Adipocyte (in vitro differentiated cells): ENCODE measurements around the gene DPH7.
"Not testable (repeated sequence)": the region's sequence is repeated elsewhere in the genome, so short reads cannot be mapped to it uniquely, and the experiment has no call there.

Experiments
- DNase-seq: peaks from one replicate; pipeline ENCODE4 v3.0.0-alpha.2; 2015; ENCODE audit warnings: low read depth
- H3K27me3 ChIP-seq: replicated peaks from 2 replicates; pipeline ENCODE4 v1.7.0; 2013; ENCODE audit warnings: mild to moderate bottlenecking, low read length, moderate library complexity; ENCODE audit not compliant: control insufficient read depth, insufficient read depth
- H3K36me3 ChIP-seq: 2 replicates; pipeline ENCODE4 v1.7.0; 2013; ENCODE audit warnings: low read length, mild to moderate bottlenecking, moderate library complexity; ENCODE audit not compliant: control insufficient read depth, insufficient read depth, severe bottlenecking
- H3K4me1 ChIP-seq: 2 replicates; pipeline ENCODE4 v1.7.0; 2013; ENCODE audit warnings: mild to moderate bottlenecking, low read length, moderate library complexity; ENCODE audit not compliant: control insufficient read depth, insufficient read depth
- H3K4me3 ChIP-seq: 2 replicates; pipeline ENCODE4 v1.7.0; 2013; ENCODE audit warnings: mild to moderate bottlenecking, low read length, moderate library complexity
- H3K9ac ChIP-seq: 2 replicates; pipeline ENCODE4 v1.7.0; 2013; ENCODE audit warnings: mild to moderate bottlenecking, low read length, moderate library complexity
- H3K9me3 ChIP-seq: 2 replicates; pipeline ENCODE4 v1.7.0; 2013; ENCODE audit warnings: mild to moderate bottlenecking, low read length, moderate library complexity; ENCODE audit not compliant: control insufficient read depth

Gene DPH7

GRCh38 chr9:137575716-137576411 lies 2.9 kb downstream of the DPH7 start:
- no peak for DNase-seq

GRCh38 chr9:137575364-137575715 lies 3.4 kb downstream of the DPH7 start:
- H3K4me3 ChIP-seq = no peak overlapping the region
- H3K36me3 ChIP-seq = peaks cover 34% of the 10 kb centered on the region
- peaks cover 17% of the 10 kb centered on the region for H3K4me1 ChIP-seq
- peak overlapping the region; percentile 5 for H3K9ac ChIP-seq
- no peak for DNase-seq
- H3K9me3 ChIP-seq = no peaks in the 10 kb centered on the region
- H3K27me3 ChIP-seq = no peaks in the 10 kb centered on the region

More at GRCh38 chr9:137575716-137576411, 2.9 kb downstream of the DPH7 start:
- no peaks in the 10 kb centered on the region for H3K27me3 ChIP-seq
- no peaks in the 10 kb centered on the region for H3K9me3 ChIP-seq
- peaks cover 17% of the 10 kb centered on the region for H3K4me1 ChIP-seq
- H3K36me3 ChIP-seq = peaks cover 34% of the 10 kb centered on the region
- peak overlapping the region; percentile 5 for H3K9ac ChIP-seq
- no peak overlapping the region for H3K4me3 ChIP-seq

GRCh38 chr9:137574192-137574591 lies 4.5 kb downstream of the DPH7 start:
- DNase-seq = no peak
- peaks cover 34% of the 10 kb centered on the region for H3K36me3 ChIP-seq
- no peak overlapping the region for H3K4me3 ChIP-seq
- no peaks in the 10 kb centered on the region for H3K9me3 ChIP-seq
- H3K9ac ChIP-seq = no peak overlapping the region
- H3K4me1 ChIP-seq = peaks cover 14% of the 10 kb centered on the region
- no peaks in the 10 kb centered on the region for H3K27me3 ChIP-seq

- Histone ChIP-seq H3K9me3 (no peaks in the 10 kb centered on the region), H3K36me3 (peaks cover 29% of the 10 kb centered on the region), H3K27me3 (no peaks in the 10 kb centered on the region), H3K4me1 (no peaks in the 10 kb centered on the region), H3K4me3 (no peak overlapping the region), H3K9ac (no peak overlapping the region)
- DNase-seq = no peak
These were observed 8.2 kb downstream of the DPH7 start for GRCh38 chr9:137570566-137570965.

GRCh38 chr9:137569609-137570203 lies 9.0 kb downstream of the DPH7 start:
- H3K36me3 ChIP-seq = peaks cover 24% of the 10 kb centered on the region
- H3K9me3 ChIP-seq = no peaks in the 10 kb centered on the region
- H3K9ac ChIP-seq = no peak overlapping the region
- H3K27me3 ChIP-seq = no peaks in the 10 kb centered on the region
- H3K4me1 ChIP-seq = no peaks in the 10 kb centered on the region
- no peak for DNase-seq
- no peak overlapping the region for H3K4me3 ChIP-seq

GRCh38 chr9:137568445-137568844 lies 10.3 kb downstream of the DPH7 start:
- DNase-seq, H3K4me3 ChIP-seq, H3K27me3 ChIP-seq, H3K9ac ChIP-seq, H3K9me3 ChIP-seq, H3K4me1 ChIP-seq: not testable (repeated sequence)
- H3K36me3 ChIP-seq = peaks cover 27% of the 10 kb centered on the region

GRCh38 chr9:137564817-137565411 lies 13.8 kb downstream of the DPH7 start:
- H3K4me1 ChIP-seq = no peaks in the 10 kb centered on the region
- DNase-seq = no peak
- no peak overlapping the region for H3K4me3 ChIP-seq
- H3K27me3 ChIP-seq = no peaks in the 10 kb centered on the region
- no peaks in the 10 kb centered on the region for H3K9me3 ChIP-seq
- no peak overlapping the region for H3K9ac ChIP-seq
- H3K36me3 ChIP-seq = peaks cover 25% of the 10 kb centered on the region

- Histone ChIP-seq H3K4me1 (no peaks in the 10 kb centered on the region), H3K4me3 (no peak overlapping the region), H3K36me3 (peaks cover 25% of the 10 kb centered on the region)
These were observed 14.6 kb downstream of the DPH7 start for GRCh38 chr9:137564134-137564533.

GRCh38 chr9:137558127-137558526 lies 20.6 kb downstream of the DPH7 start:
- DNase-seq = no peak
- Histone ChIP-seq H3K27me3 (no peaks in the 10 kb centered on the region), H3K4me3 (no peak overlapping the region), H3K9me3 (no peaks in the 10 kb centered on the region), H3K4me1 (no peaks in the 10 kb centered on the region), H3K9ac (no peak overlapping the region), H3K36me3 (peaks cover 37% of the 10 kb centered on the region)

More at GRCh38 chr9:137564134-137564533, 14.6 kb downstream of the DPH7 start:
- no peaks in the 10 kb centered on the region for H3K9me3 ChIP-seq
- H3K9ac ChIP-seq = no peak overlapping the region
- no peak for DNase-seq
- no peaks in the 10 kb centered on the region for H3K27me3 ChIP-seq

- H3K36me3 ChIP-seq = peaks cover 29% of the 10 kb centered on the region
These were observed 22.5 kb downstream of the DPH7 start for GRCh38 chr9:137556069-137556838.

GRCh38 chr9:137555179-137555578 lies 23.5 kb downstream of the DPH7 start:
- Histone ChIP-seq H3K4me1 (peaks cover under 1% of the 10 kb centered on the region), H3K36me3 (peaks cover 29% of the 10 kb centered on the region), H3K9me3 (no peaks in the 10 kb centered on the region), H3K4me3 (no peak overlapping the region), H3K9ac (no peak overlapping the region), H3K27me3 (no peaks in the 10 kb centered on the region)
- DNase-seq = no peak

More at GRCh38 chr9:137556069-137556838, 22.5 kb downstream of the DPH7 start:
- Histone ChIP-seq H3K9me3 (no peaks in the 10 kb centered on the region), H3K27me3 (no peaks in the 10 kb centered on the region), H3K9ac (no peak overlapping the region), H3K4me3 (no peak overlapping the region), H3K4me1 (no peaks in the 10 kb centered on the region)
- DNase-seq = no peak
